Smooth muscle cell (in vitro differentiated cells): ENCODE data around the gene KCNN4. TPM values are rescaled to one million over a fixed set of nuclear protein-coding genes. Genes with fewer than 3 reads are reported as not detected.

Source experiments
- DNase-seq: peaks from one replicate; lab custom pipeline; 2025; ENCODE audit not compliant: unreplicated experiment; lab: John Stamatoyannopoulos, UW
- H2AFZ ChIP-seq: fragments of 200-600 bp; sonication (generic); 2 replicates; pipeline ENCODE4 v1.6.0; 2016; ENCODE audit warnings: antibody characterized with exemption, low read depth, mild to moderate bottlenecking
- H3F3A ChIP-seq: fragments of 200-600 bp; sonication (generic); 2 replicates; pipeline ENCODE4 v1.6.0; 2017; ENCODE audit warnings: antibody characterized with exemption, low read depth
- H3K27ac ChIP-seq: fragments of 200-600 bp; sonication (generic); 2 replicates; pipeline ENCODE4 v1.5.1; 2016; ENCODE audit warnings: low read depth, mild to moderate bottlenecking
- H3K27me3 ChIP-seq: fragments of 200-600 bp; sonication (generic); 2 replicates; pipeline ENCODE4 v1.6.1; 2016; ENCODE audit warnings: low read depth, mild to moderate bottlenecking
- H3K36me3 ChIP-seq: fragments of 200-600 bp; sonication (generic); 2 replicates; pipeline ENCODE4 v1.5.1; 2016; ENCODE audit warnings: low read depth
- H3K4me1 ChIP-seq: fragments of 200-600 bp; sonication (generic); 2 replicates; pipeline ENCODE4 v1.5.1; 2016; ENCODE audit warnings: low read depth
- H3K4me2 ChIP-seq: fragments of 200-600 bp; sonication (generic); 2 replicates; pipeline ENCODE4 v1.6.0; 2016; ENCODE audit warnings: mild to moderate bottlenecking
- H3K4me3 ChIP-seq: fragments of 200-600 bp; sonication (generic); 2 replicates; pipeline ENCODE4 v1.5.1; 2016; ENCODE audit warnings: mild to moderate bottlenecking
- H3K79me2 ChIP-seq: fragments of 200-600 bp; sonication (generic); 2 replicates; pipeline ENCODE4 v1.6.0; 2016; ENCODE audit warnings: low read depth, mild to moderate bottlenecking
- H3K9ac ChIP-seq: fragments of 200-600 bp; sonication (generic); 2 replicates; pipeline ENCODE4 v1.6.0; 2016; ENCODE audit warnings: low read depth
- H3K9me3 ChIP-seq: fragments of 200-600 bp; sonication (generic); replicated peaks from 2 replicates; pipeline ENCODE4 v1.5.1; 2016; ENCODE audit warnings: low read depth
- H4K20me1 ChIP-seq: fragments of 200-600 bp; sonication (generic); 2 replicates; pipeline ENCODE4 v1.6.0; 2016; ENCODE audit warnings: low read depth
- CTCF ChIP-seq: fragments of 200-600 bp; sonication (generic); IDR thresholded peaks from 2 replicates; pipeline ENCODE4 v1.5.1; 2017; ENCODE audit warnings: borderline replicate concordance, mild to moderate bottlenecking, antibody characterized with exemption; ENCODE audit not compliant: insufficient read depth, poor library complexity, severe bottlenecking
- WGBS: methylation state at CpG from one replicate; pipeline ENCODE4 v1.1.7; 2016; ENCODE audit warnings: low lambda C conversion rate; 5-methylcytosine and 5-hydroxymethylcytosine counted together
- polyA plus RNA-seq: library from polyadenylated mRNA; unstranded; fragments of >200 nt; fragmentation: Nextera tagmentation; extraction: Ambion mirVana; gene quantifications from 2 replicates; pipeline ENCODE4 v1.2.1, GENCODE V29; 2016
- total RNA-seq: library from RNA; depleted of rRNA; stranded (reverse); fragments of >200 nt; gene quantifications from 2 replicates; pipeline ENCODE4 v1.2.3, GENCODE V29; 2014

Gene KCNN4
- total and polyA plus RNA-seq, 2 experiments from 2014 or later, result 1.7 to 4.0 TPM

DNA sequence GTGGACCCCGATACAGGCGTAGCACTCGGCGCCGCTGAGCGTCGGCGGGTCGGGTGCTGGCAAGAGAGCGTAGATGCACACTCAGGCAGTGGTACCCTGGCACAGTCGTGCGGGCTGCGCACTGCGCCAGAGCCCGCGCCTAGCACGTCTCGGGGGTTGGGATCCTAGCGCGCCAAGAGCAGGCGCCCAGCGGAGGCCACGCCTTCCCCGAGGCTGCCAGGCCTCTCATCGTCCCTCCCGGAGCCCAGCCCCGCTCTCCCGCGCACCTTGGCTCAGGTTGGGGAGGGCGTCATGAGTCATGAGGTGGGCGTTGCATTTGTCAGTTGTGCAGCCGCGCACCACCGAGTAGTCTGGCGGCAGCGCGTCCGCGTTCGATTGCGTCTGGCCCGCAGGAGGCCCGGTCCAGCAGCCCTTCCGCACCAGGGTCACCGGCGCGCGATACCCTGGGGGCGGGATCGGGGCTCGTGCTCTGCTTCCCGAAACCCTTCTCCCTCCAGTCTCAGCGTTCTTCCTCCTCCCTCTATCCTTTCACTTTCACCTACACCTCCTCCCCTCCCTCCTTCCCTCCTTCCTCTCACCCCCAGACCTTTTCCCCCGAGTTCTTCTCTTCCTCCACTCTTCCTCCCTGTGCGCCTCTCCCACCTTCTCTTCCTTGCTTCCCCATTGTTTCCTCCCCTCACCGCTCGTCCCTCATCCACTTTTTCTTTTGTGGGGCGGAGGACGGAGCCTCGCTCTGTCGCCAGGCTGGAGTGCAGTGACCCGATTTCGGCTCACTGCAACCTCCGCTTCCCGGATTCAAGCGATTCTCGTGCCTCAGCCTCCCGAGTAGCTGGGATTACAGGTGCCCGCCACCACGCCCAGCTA is 18.0 kb upstream of the KCNN4 start:
- whole genome bisulfite sequencing, result 16% methylated on average over 52 of the region's 70 CpGs
- no peaks in the 10 kb centered on the region for H3K79me2 ChIP-seq
- peak overlapping the region; percentile 48 for H3K4me3 ChIP-seq
- H2AFZ ChIP-seq, result peak overlapping the region; percentile 27
- no peak for TF ChIP-seq CTCF
- H3F3A ChIP-seq, result no peaks in the 10 kb centered on the region
- no peaks in the 10 kb centered on the region for H3K4me1 ChIP-seq
- no peak for DNase-seq
- peak overlapping the region; percentile 81 for H3K4me2 ChIP-seq
- no peaks in the 10 kb centered on the region for H3K36me3 ChIP-seq
- no peak overlapping the region for H3K27ac ChIP-seq
- no peak overlapping the region for H3K9ac ChIP-seq
- H3K27me3 ChIP-seq, result peaks cover 62% of the 10 kb centered on the region
- no peaks in the 10 kb centered on the region for H4K20me1 ChIP-seq
- no peaks in the 10 kb centered on the region for H3K9me3 ChIP-seq

DNA sequence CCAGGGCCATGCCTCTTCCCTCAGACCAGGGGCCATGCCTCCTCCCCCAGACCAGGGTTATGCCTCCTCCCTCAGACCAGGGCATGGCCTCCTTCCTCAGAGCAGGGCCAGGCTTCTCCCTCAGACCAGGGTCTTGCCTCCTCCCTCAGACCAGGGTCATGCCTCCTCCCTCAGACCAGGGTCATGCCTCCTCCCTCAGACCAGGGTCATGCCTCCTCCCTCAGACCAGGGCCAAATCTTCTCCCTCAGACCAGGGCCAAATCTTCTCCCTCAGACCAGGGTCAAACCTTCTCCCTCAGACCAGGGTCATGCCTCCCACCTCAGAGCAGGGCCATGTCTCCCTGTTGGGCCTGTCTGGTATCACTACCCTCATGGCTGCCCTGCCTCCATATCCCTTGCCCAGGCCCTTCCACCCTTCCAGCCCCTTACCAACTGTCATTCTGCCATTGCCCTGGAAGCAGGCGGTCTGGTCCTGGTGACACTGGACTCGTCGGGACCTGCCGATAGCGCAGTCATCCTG is 17.3 kb upstream of the KCNN4 start:
- Histone ChIP-seq H3K27ac (no peak overlapping the region), H3F3A (no peaks in the 10 kb centered on the region), H2AFZ (peak overlapping the region; percentile 27), H3K79me2 (no peaks in the 10 kb centered on the region), H3K4me1 (no peaks in the 10 kb centered on the region), H3K27me3 (peaks cover 65% of the 10 kb centered on the region), H3K4me2 (peak overlapping the region; percentile 81), H3K4me3 (peak overlapping the region; percentile 48), H3K9ac (no peak overlapping the region), H3K36me3 (no peaks in the 10 kb centered on the region), H4K20me1 (no peaks in the 10 kb centered on the region), H3K9me3 (no peaks in the 10 kb centered on the region)
- no peak for TF ChIP-seq CTCF
- WGBS, result 39% methylated on average over 5 of the region's 5 CpGs
- no peak for DNase-seq

- no peaks in the 10 kb centered on the region for H3K36me3 ChIP-seq
- H3K4me3 ChIP-seq, result no peak overlapping the region
- DNase-seq, result no peak
- no peaks in the 10 kb centered on the region for H3K9me3 ChIP-seq
- no peak overlapping the region for H3K27ac ChIP-seq
- no peaks in the 10 kb centered on the region for H3K79me2 ChIP-seq
- no peaks in the 10 kb centered on the region for H4K20me1 ChIP-seq
- H3F3A ChIP-seq, result no peaks in the 10 kb centered on the region
- H2AFZ ChIP-seq, result no peak overlapping the region
- H3K4me2 ChIP-seq, result no peak overlapping the region
- WGBS, result 87% methylated on average over 7 of the region's 7 CpGs
- TF ChIP-seq CTCF, result no peak
- no peaks in the 10 kb centered on the region for H3K4me1 ChIP-seq
- peaks cover 65% of the 10 kb centered on the region for H3K27me3 ChIP-seq
- H3K9ac ChIP-seq, result no peak overlapping the region
Observed at GRCh38 chr19:43797556-43797955, 16.8 kb upstream of the KCNN4 start.
